HCT116 (cell line): Measurements from ENCODE around the gene EHD4. TPM values are rescaled to one million over a fixed set of nuclear protein-coding genes. Genes with fewer than 3 reads are reported as not detected.

Experiments
- ATAC-seq: fragments of 200-7000 bp; cut with Tn5 transposase; 2 replicates; pipeline ENCODE4 v1.9.1; 2020; ENCODE audit warnings: mild to moderate bottlenecking, moderate library complexity
- BruUV-seq: library from RNA; stranded (reverse); fragments of 400-500 nt; replicated peaks from 2 replicates; lab custom pipeline; 2021; lab: Mats Ljungman, UMichigan
- CTCF ChIA-PET: fragments of 300-600 bp; sonication (Branson Sonifier 250); formaldehyde crosslinking; loops from one replicate; lab custom pipeline; 2021; ENCODE audit warnings: antibody characterized with exemption; lab: Charles Lee
- POLR2A ChIA-PET: fragments of 300-600, 350-600 bp; sonication (Branson Sonifier 250); formaldehyde crosslinking; loops from one replicate; lab custom pipeline; 2021; ENCODE audit warnings: antibody characterized with exemption; lab: Charles Lee
- RAD21 ChIA-PET, 2 experiments: fragments of 300-600 bp; sonication (Branson Sonifier 250); formaldehyde crosslinking; loops; one replicate each; lab custom pipeline; 2023; ENCODE audit warnings: low total read pairs in 2 of 2; ENCODE audit not compliant: uncharacterized antibody in 2 of 2, unreplicated experiment in 2 of 2, low non-redundant PET in 1 of 2; lab: Charles Lee
- DNase-seq: peaks from one replicate; pipeline ENCODE4 v3.0.0-alpha.2; 2010; ENCODE audit warnings: low read depth, low spot score
- H2AFZ ChIP-seq: fragments of 200-600 bp; shearing (Covaris generic), sonication (generic); 2 replicates; pipeline ENCODE4 v1.6.1; 2017; ENCODE audit warnings: low read depth, mixed run types, mixed read lengths, antibody characterized with exemption, low read length; ENCODE audit not compliant: poor library complexity, severe bottlenecking
- H3K27ac ChIP-seq: 2 replicates; pipeline ENCODE4 v1.5.1; 2012; ENCODE audit warnings: low read depth, low read length
- H3K27me3 ChIP-seq: fragments of 200-600 bp; sonication (generic); 2 replicates; pipeline ENCODE4 v1.6.1; 2016; ENCODE audit warnings: mixed run types, low read length, mixed read lengths; ENCODE audit not compliant: insufficient read depth
- H3K36me3 ChIP-seq, 2 experiments: fragments of 200-500 bp in 1 of 2; fragments of 200-600 bp in 1 of 2; sonication (Bioruptor generic) in 1 of 2; sonication (generic) in 1 of 2; 2 replicates each; pipeline versions ENCODE4 v1.5.1 to v1.6.1; 2014 to 2016; ENCODE audit warnings: low read length in 2 of 2, inconsistent platforms in 1 of 2, mixed read lengths in 1 of 2, mixed run types in 1 of 2; ENCODE audit not compliant: insufficient read depth in 2 of 2, control insufficient read depth in 1 of 2
- H3K4me1 ChIP-seq, 2 experiments: fragments of 200-600 bp in 1 of 2; sonication (generic) in 1 of 2; 2 replicates each; pipeline versions ENCODE4 v1.5.1 to v1.6.1; 2012 to 2017; ENCODE audit warnings: low read length in 2 of 2, inconsistent platforms in 1 of 2, mild to moderate bottlenecking in 1 of 2, mixed read lengths in 1 of 2, mixed run types in 1 of 2, moderate library complexity in 1 of 2; ENCODE audit not compliant: insufficient read depth in 2 of 2, control insufficient read depth in 1 of 2
- H3K4me2 ChIP-seq: fragments of 200-600 bp; sonication (generic); 2 replicates; pipeline ENCODE4 v1.6.1; 2017; ENCODE audit warnings: mixed run types, low read length, mixed read lengths
- H3K4me3 ChIP-seq, 2 experiments: fragments of 200-600 bp in 1 of 2; sonication (generic) in 1 of 2; replicated peaks in 1 of 2; 2 replicates each; pipeline ENCODE4 v1.5.1; 2011 to 2016; ENCODE audit warnings: low read length in 2 of 2, control low read depth in 1 of 2, low read depth in 1 of 2, mild to moderate bottlenecking in 1 of 2, mixed read lengths in 1 of 2, mixed run types in 1 of 2
- H3K79me2 ChIP-seq: fragments of 200-600 bp; sonication (generic); 2 replicates; pipeline ENCODE4 v1.6.1; 2017; ENCODE audit warnings: mild to moderate bottlenecking, mixed run types, low read length, moderate library complexity, mixed read lengths; ENCODE audit not compliant: insufficient read depth
- H3K9ac ChIP-seq: fragments of 200-600 bp; sonication (generic); 2 replicates; pipeline ENCODE4 v1.6.1; 2016; ENCODE audit warnings: low read length, mixed read lengths
- H3K9me2 ChIP-seq: fragments of 200-600 bp; sonication (generic), shearing (Covaris generic); 2 replicates; pipeline ENCODE4 v1.6.1; 2017; ENCODE audit warnings: mixed run types, mild to moderate bottlenecking, moderate library complexity; ENCODE audit not compliant: insufficient read depth
- H3K9me3 ChIP-seq, 2 experiments: fragments of 200-500 bp in 1 of 2; fragments of 200-600 bp in 1 of 2; sonication (Bioruptor generic) in 1 of 2; sonication (generic) in 1 of 2; 2 replicates each; pipeline ENCODE4 v1.6.1; 2014 to 2017; ENCODE audit warnings: low read length in 2 of 2, mixed read lengths in 2 of 2, inconsistent platforms in 1 of 2, low read depth in 1 of 2, mild to moderate bottlenecking in 1 of 2, mixed run types in 1 of 2, moderate library complexity in 1 of 2; ENCODE audit not compliant: control insufficient read depth in 1 of 2, insufficient read depth in 1 of 2
- H4K20me1 ChIP-seq: fragments of 200-600 bp; sonication (generic), shearing (Covaris generic); 2 replicates; pipeline ENCODE4 v1.6.1; 2017; ENCODE audit warnings: mixed run types, mild to moderate bottlenecking, moderate library complexity; ENCODE audit not compliant: insufficient read depth
- CBX3 ChIP-seq: IDR thresholded peaks from 2 replicates; pipeline ENCODE4 v1.6.1; 2012; ENCODE audit warnings: low read depth
- CEBPB ChIP-seq: IDR thresholded peaks from 2 replicates; pipeline ENCODE4 v1.6.1; 2012; ENCODE audit warnings: low read depth
- ELF1 ChIP-seq: IDR thresholded peaks from 2 replicates; pipeline ENCODE4 v1.6.1; 2012; ENCODE audit warnings: low read depth, borderline replicate concordance
- EZH2phosphoT487 ChIP-seq: fragments of 200-600 bp; IDR thresholded peaks from 2 replicates; pipeline ENCODE4 v1.6.1; 2018; ENCODE audit warnings: antibody characterized with exemption, borderline replicate concordance
- POLR2AphosphoS5 ChIP-seq: IDR thresholded peaks from 2 replicates; pipeline ENCODE4 v1.6.1; 2011; ENCODE audit warnings: mild to moderate bottlenecking, low read depth, low read length, moderate library complexity
- RAD21 ChIP-seq: IDR thresholded peaks from 2 replicates; pipeline ENCODE4 v1.6.1; 2012; ENCODE audit warnings: low read depth, mild to moderate bottlenecking
- SIN3A ChIP-seq: IDR thresholded peaks from 2 replicates; pipeline ENCODE4 v1.6.1; 2012; ENCODE audit warnings: low read depth
- YY1 ChIP-seq: IDR thresholded peaks from 2 replicates; pipeline ENCODE4 v1.6.1; 2011; ENCODE audit warnings: low read length, low read depth, moderate library complexity, mild to moderate bottlenecking; ENCODE audit not compliant: insufficient replicate concordance; ENCODE audit errors: extremely low read depth
- ZFX ChIP-seq: fragments of 450-650 bp; IDR thresholded peaks from 2 replicates; pipeline ENCODE4 v1.6.1; 2017
- intact Hi-C: fragments of 100-400 bp; cut with micrococcal nuclease; formaldehyde crosslinking; loops from 2 replicates; pipeline ENCODE4 v1.10.0; 2022
- total RNA-seq: library from RNA; stranded (reverse); gene quantifications from one replicate; pipeline ENCODE4 v1.2.1, GENCODE V29; 2021; ENCODE audit not compliant: unreplicated experiment
- TF ChIP-seq, protein P1 (sequence below): IDR thresholded peaks from 2 replicates; pipeline ENCODE4 v1.6.1; 2011; ENCODE audit warnings: mild to moderate bottlenecking, low read length, moderate library complexity; ENCODE audit not compliant: insufficient replicate concordance; ENCODE audit errors: extremely low read depth
- TF ChIP-seq, protein P2 (sequence below): IDR thresholded peaks from 2 replicates; pipeline ENCODE4 v1.6.1; 2012
- TF ChIP-seq, protein P3 (sequence below): IDR thresholded peaks from 2 replicates; pipeline ENCODE4 v1.6.1; 2012; ENCODE audit warnings: low read depth
- TF ChIP-seq, protein P4 (sequence below): IDR thresholded peaks from 2 replicates; pipeline ENCODE4 v1.6.1; 2012

The EHD4 gene
- total RNA-seq, 1 experiment from 2014 or later = 28.0 TPM

DNA sequence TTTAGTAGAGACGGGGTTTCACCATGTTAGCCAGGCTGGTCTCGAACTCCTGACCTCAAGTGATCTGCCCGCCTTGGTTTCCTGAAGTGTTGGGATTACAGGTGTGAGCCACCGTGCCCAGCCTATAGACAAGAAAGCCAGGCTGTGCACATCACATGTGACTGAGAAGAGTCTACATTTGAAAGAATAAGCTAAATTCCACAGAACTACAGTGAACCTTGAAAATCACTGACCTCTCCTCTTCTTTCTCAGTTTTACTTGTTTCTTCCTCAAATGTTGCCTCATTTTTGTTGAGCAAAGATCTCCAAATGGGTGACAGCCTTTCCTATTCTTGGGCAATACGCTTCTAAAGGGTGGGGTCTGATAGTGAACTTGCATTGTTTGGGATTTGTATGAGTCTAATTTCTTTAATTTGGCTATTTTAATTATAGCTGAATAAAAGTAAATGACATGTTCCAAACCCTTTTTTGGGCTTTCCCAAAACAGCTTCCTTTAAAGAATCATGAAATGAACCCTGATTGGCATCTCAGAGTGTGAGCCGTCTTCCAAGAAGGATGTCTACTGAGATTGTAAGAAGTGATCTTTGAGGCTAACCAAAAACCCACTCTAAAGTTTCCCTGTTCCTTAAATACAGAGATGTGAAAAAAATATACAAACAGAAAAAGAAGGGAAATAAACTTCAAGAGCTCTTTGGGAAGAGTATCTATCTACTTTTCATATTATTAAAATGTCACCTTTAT, 56.9 kb downstream of the EHD4 start:
- no peaks in the 10 kb centered on the region for H3K27me3 ChIP-seq
- peaks cover 14% of the 10 kb centered on the region; the same call in 1 of the 2 replicates for H3K79me2 ChIP-seq
- H3K4me3 ChIP-seq = no peak overlapping the region
- TSS peak; percentile 8 for BruUV-seq
- no peak overlapping the region for H3K27ac ChIP-seq
- H3K9me3 ChIP-seq = no peaks in the 10 kb centered on the region
- no peaks in the 10 kb centered on the region for H4K20me1 ChIP-seq
- RAD21 ChIA-PET = no interaction called here
- TF ChIP-seq CBX3 (no peak), SIN3A (no peak)
- TF ChIP-seq, protein P1, sequence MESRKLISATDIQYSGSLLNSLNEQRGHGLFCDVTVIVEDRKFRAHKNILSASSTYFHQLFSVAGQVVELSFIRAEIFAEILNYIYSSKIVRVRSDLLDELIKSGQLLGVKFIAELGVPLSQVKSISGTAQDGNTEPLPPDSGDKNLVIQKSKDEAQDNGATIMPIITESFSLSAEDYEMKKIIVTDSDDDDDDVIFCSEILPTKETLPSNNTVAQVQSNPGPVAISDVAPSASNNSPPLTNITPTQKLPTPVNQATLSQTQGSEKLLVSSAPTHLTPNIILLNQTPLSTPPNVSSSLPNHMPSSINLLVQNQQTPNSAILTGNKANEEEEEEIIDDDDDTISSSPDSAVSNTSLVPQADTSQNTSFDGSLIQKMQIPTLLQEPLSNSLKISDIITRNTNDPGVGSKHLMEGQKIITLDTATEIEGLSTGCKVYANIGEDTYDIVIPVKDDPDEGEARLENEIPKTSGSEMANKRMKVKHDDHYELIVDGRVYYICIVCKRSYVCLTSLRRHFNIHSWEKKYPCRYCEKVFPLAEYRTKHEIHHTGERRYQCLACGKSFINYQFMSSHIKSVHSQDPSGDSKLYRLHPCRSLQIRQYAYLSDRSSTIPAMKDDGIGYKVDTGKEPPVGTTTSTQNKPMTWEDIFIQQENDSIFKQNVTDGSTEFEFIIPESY = no peak
- ATAC-seq = no peak
- intact Hi-C loops = no loop called here
- no peak overlapping the region for H3K9ac ChIP-seq
- CTCF ChIA-PET = interaction anchor here (1.0 to 2.9 kb wide), 4 partner anchors 11 to 142 kb away, joined by 3 to 15 read pairs (median 5); partner anchors contain the start of gene MAPKBP1
- H3K9me2 ChIP-seq = no peaks in the 10 kb centered on the region
- H3K4me1 ChIP-seq = peaks cover 11 to 20% of the 10 kb centered on the region in 2 experiments
- no peak overlapping the region for H3K4me2 ChIP-seq
- POLR2A ChIA-PET = interaction anchor here (1.3 kb wide), 1 partner anchor 20 kb away, joined by 3 read pairs; no protein-coding TSS in a partner anchor
- no peak for DNase-seq
- H3K36me3 ChIP-seq = peaks cover 2 to 22% of the 10 kb centered on the region in 2 experiments; a peak in 2 of 4 replicates
- H2AFZ ChIP-seq = no peak overlapping the region

DNA sequence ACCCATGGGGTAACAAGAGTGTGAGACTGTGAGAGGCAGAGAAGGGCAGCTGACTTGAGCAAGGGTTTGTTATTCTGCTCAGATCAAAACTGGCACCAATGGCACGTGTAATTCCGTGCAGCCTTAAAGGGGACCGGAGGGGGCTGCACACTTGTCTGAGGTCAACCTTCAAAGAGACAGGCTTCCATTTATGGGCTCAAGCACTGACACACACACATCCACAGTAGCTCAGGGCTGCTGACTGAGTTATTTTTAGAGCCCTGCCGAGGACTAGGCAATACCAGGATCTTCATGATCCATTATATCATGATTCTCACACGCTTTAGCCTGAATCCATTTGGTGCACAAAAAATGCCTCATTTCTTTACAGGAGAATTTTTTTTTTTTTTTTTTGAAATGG, 57.9 kb downstream of the EHD4 start:
- no peaks in the 10 kb centered on the region for H3K9me3 ChIP-seq
- no peak overlapping the region for H2AFZ ChIP-seq
- CTCF ChIA-PET = interaction anchor here (1.8 kb wide), 1 partner anchor 10 kb away, joined by 6 read pairs; no protein-coding TSS in a partner anchor
- intact Hi-C loops = no loop called here
- DNase-seq = no peak
- peaks cover 2 to 22% of the 10 kb centered on the region in 2 experiments; a peak in 2 of 4 replicates for H3K36me3 ChIP-seq
- no peaks in the 10 kb centered on the region for H4K20me1 ChIP-seq
- RAD21 ChIA-PET = no interaction called here
- H3K4me2 ChIP-seq = no peak overlapping the region
- no peaks in the 10 kb centered on the region for H3K27me3 ChIP-seq
- H3K9ac ChIP-seq = no peak overlapping the region
- POLR2A ChIA-PET = no interaction called here
- ATAC-seq = no peak
- H3K4me1 ChIP-seq = peaks cover 11 to 20% of the 10 kb centered on the region in 2 experiments
- H3K9me2 ChIP-seq = no peaks in the 10 kb centered on the region
- peaks cover 14% of the 10 kb centered on the region; the same call in 1 of the 2 replicates for H3K79me2 ChIP-seq
- BruUV-seq = no TSS peak
- H3K4me3 ChIP-seq = no peak overlapping the region
- no peak overlapping the region for H3K27ac ChIP-seq
- no peak for TF ChIP-seq YY1
- TF ChIP-seq ZFX = no peak
- no peak for TF ChIP-seq CEBPB
- TF ChIP-seq EZH2phosphoT487 = no peak
- TF ChIP-seq POLR2AphosphoS5 = no peak
- TF ChIP-seq, protein P2, sequence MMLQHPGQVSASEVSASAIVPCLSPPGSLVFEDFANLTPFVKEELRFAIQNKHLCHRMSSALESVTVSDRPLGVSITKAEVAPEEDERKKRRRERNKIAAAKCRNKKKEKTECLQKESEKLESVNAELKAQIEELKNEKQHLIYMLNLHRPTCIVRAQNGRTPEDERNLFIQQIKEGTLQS = no peak
- TF ChIP-seq, protein P3, sequence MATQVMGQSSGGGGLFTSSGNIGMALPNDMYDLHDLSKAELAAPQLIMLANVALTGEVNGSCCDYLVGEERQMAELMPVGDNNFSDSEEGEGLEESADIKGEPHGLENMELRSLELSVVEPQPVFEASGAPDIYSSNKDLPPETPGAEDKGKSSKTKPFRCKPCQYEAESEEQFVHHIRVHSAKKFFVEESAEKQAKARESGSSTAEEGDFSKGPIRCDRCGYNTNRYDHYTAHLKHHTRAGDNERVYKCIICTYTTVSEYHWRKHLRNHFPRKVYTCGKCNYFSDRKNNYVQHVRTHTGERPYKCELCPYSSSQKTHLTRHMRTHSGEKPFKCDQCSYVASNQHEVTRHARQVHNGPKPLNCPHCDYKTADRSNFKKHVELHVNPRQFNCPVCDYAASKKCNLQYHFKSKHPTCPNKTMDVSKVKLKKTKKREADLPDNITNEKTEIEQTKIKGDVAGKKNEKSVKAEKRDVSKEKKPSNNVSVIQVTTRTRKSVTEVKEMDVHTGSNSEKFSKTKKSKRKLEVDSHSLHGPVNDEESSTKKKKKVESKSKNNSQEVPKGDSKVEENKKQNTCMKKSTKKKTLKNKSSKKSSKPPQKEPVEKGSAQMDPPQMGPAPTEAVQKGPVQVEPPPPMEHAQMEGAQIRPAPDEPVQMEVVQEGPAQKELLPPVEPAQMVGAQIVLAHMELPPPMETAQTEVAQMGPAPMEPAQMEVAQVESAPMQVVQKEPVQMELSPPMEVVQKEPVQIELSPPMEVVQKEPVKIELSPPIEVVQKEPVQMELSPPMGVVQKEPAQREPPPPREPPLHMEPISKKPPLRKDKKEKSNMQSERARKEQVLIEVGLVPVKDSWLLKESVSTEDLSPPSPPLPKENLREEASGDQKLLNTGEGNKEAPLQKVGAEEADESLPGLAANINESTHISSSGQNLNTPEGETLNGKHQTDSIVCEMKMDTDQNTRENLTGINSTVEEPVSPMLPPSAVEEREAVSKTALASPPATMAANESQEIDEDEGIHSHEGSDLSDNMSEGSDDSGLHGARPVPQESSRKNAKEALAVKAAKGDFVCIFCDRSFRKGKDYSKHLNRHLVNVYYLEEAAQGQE = no peak
- no peak for TF ChIP-seq ELF1
- TF ChIP-seq RAD21 = no peak
- TF ChIP-seq, protein P4, sequence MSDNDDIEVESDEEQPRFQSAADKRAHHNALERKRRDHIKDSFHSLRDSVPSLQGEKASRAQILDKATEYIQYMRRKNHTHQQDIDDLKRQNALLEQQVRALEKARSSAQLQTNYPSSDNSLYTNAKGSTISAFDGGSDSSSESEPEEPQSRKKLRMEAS = no peak
- TF ChIP-seq SIN3A = no peak
